ENCODE data around the gene IRF5.

The IRF5 gene

GRCh38 chr7:128935342-128935730 is 2.4 kb upstream of the IRF5 start:
- TF ChIP-seq, protein P1, sequence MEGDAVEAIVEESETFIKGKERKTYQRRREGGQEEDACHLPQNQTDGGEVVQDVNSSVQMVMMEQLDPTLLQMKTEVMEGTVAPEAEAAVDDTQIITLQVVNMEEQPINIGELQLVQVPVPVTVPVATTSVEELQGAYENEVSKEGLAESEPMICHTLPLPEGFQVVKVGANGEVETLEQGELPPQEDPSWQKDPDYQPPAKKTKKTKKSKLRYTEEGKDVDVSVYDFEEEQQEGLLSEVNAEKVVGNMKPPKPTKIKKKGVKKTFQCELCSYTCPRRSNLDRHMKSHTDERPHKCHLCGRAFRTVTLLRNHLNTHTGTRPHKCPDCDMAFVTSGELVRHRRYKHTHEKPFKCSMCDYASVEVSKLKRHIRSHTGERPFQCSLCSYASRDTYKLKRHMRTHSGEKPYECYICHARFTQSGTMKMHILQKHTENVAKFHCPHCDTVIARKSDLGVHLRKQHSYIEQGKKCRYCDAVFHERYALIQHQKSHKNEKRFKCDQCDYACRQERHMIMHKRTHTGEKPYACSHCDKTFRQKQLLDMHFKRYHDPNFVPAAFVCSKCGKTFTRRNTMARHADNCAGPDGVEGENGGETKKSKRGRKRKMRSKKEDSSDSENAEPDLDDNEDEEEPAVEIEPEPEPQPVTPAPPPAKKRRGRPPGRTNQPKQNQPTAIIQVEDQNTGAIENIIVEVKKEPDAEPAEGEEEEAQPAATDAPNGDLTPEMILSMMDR (conservative IDR thresholded peaks at IDR 0.05) = no peak
- H3K27ac ChIP-seq = no peak overlapping the region

GRCh38 chr7:128936798-128937197 is 929 bp upstream of the IRF5 start:
- H3K27ac ChIP-seq = peak overlapping the region; percentile 74
- TF ChIP-seq, protein P1 (conservative IDR thresholded peaks at IDR 0.05) = no peak

GRCh38 chr7:128937271-128937646 is 468 bp upstream of the IRF5 start:
- TF ChIP-seq, protein P1 (conservative IDR thresholded peaks at IDR 0.05) = no peak
- H3K27ac ChIP-seq = peak overlapping the region; percentile 74

DNA sequence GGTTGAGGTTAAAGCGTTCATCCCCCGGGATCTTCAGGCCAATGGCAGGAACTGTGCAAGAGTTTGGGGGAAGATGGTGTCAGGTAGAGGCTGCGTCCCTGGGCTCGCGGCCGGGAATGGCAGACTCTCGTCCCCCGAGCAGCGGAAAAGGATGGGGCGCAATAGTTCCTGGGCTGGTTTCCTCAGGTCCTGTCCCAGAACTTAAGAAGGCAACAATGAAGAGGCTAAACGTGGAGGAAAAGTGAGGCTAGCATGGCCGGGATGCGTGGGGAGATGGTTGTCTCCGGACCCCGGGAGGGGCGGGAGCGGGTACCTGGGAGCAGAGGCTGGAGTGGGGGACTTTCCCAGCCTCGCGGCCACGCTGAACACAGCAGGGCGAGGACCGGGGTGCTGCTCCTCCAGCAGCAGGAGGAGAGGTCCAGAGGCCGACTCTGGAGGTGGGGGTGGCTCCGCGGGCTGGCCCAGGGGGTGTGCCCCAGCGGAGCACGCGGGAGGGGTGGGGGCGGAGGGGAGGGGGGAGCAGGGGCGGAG is 882 bp downstream of the IRF5 start:
- peak overlapping the region; percentile 74 for H3K27ac ChIP-seq
- TF ChIP-seq, protein P1 (conservative IDR thresholded peaks at IDR 0.05) = no peak

- H3K27ac ChIP-seq = no peak overlapping the region
- TF ChIP-seq, protein P1 (conservative IDR thresholded peaks at IDR 0.05) = no peak
These were observed 1.5 kb downstream of the IRF5 start for GRCh38 chr7:128939075-128939860.

DNA sequence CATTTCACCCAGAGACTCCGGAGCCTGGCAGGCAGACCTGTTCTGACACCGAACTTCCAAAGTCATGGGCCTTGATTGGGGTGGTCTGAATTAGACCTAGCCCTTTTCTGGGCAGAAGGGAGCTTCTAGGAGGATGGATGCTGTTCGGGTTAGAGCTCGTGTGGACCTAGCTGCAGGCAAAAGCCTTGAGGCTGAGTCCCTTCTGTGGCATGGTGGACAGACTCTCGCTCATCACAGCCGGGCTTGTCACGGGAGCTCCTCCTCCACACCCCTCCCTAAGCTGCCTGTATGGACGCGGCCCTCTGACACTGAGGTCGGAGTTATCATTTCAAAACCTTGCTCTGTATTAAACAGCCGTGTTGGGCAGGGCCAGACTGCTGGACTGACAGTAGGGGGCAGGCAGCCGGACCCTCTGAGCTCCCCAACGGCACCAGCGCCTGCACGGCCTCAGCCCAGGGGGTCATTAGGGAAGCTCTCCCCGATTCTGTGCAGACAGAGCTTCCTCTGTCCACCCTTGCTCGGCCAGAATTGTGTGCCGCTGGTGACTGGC is 2.2 kb downstream of the IRF5 start:
- TF ChIP-seq, protein P1 (conservative IDR thresholded peaks at IDR 0.05) = no peak
- no peak overlapping the region for H3K27ac ChIP-seq

- H3K27ac ChIP-seq = no peak overlapping the region
- TF ChIP-seq, protein P1 (conservative IDR thresholded peaks at IDR 0.05) = no peak
These were observed 3.0 kb downstream of the IRF5 start for GRCh38 chr7:128940494-128941322.

All from VCaP (cell line).